HG03378 (cell line): Measurements from ENCODE around the gene EHD1.

Source experiments
- ATAC-seq: cut with Tn5 transposase; IDR thresholded peaks from one replicate; pipeline ENCODE4 v1.9.1; 2021; ENCODE audit warnings: mild to moderate bottlenecking, moderate library complexity; ENCODE audit not compliant: unreplicated experiment

Gene EHD1

GRCh38 chr11:64845129-64845775 lies 33.2 kb downstream of the EHD1 start:
- ATAC-seq = no peak

GRCh38 chr11:64844330-64845128 lies 33.9 kb downstream of the EHD1 start, which contains the start of gene CDC42BPG:
Gene CDC42BPG, minus strand, starts transcription at chr11:64844653. Its CDS starts 84 bp downstream, at chr11:64844569.
- no peak for ATAC-seq

- ATAC-seq = no peak
Measured at GRCh38 chr11:64843686-64844329, 34.6 kb downstream of the EHD1 start.

GRCh38 chr11:64842851-64843685 lies 35.4 kb downstream of the EHD1 start:
- ATAC-seq = no peak

GRCh38 chr11:64842366-64842759 lies 36.1 kb downstream of the EHD1 start:
- ATAC-seq = no peak

GRCh38 chr11:64841592-64842365 lies 36.6 kb downstream of the EHD1 start:
- ATAC-seq = no peak

GRCh38 chr11:64839887-64840782 lies 38.3 kb downstream of the EHD1 start:
- no peak for ATAC-seq

GRCh38 chr11:64839335-64839734 lies 39.1 kb downstream of the EHD1 start:
- no peak for ATAC-seq

- ATAC-seq = no peak
Measured at GRCh38 chr11:64838600-64839334, 39.7 kb downstream of the EHD1 start.

GRCh38 chr11:64837887-64838351 lies 40.5 kb downstream of the EHD1 start:
- no peak for ATAC-seq

GRCh38 chr11:64836448-64837072 lies 41.9 kb downstream of the EHD1 start:
- no peak for ATAC-seq

GRCh38 chr11:64835616-64836447 lies 42.6 kb downstream of the EHD1 start:
- ATAC-seq = no peak

- ATAC-seq = no peak
Measured at GRCh38 chr11:64834723-64835615, 43.5 kb downstream of the EHD1 start.

GRCh38 chr11:64834031-64834722 lies 44.2 kb downstream of the EHD1 start:
- ATAC-seq = no peak

GRCh38 chr11:64833509-64833908 lies 44.9 kb downstream of the EHD1 start:
- ATAC-seq = no peak

- no peak for ATAC-seq
Measured at GRCh38 chr11:64833198-64833502, 45.3 kb downstream of the EHD1 start.
